Keratinocyte (primary cell): ENCODE results near the gene SLC22A31. TPM values are rescaled to one million over a fixed set of nuclear protein-coding genes. Genes with fewer than 3 reads are reported as not detected.
"Not testable (repeated sequence)": the region's sequence is repeated elsewhere in the genome, so short reads cannot be mapped to it uniquely, and the experiment has no call there.

Experiments
- DNase-seq: peaks from one replicate; pipeline ENCODE4 v3.0.0-alpha.2; 2011; ENCODE audit warnings: low read depth, missing footprints, low spot score
- FAIRE-seq: peaks from 2 replicates; lab custom pipeline; 2011; peaks lifted over from hg19 to GRCh38; lab: Jason Lieb, UNC
- H2AFZ ChIP-seq: 2 replicates; pipeline ENCODE4 v1.6.0; 2012; ENCODE audit warnings: low read length, control low read depth, inconsistent platforms; ENCODE audit not compliant: control insufficient read depth
- H3K27ac ChIP-seq: 2 replicates; pipeline ENCODE4 v1.5.1; 2011; ENCODE audit warnings: low read length; ENCODE audit not compliant: control insufficient read depth, insufficient read depth
- H3K27me3 ChIP-seq: 3 replicates; pipeline ENCODE4 v1.6.0; 2011; ENCODE audit warnings: low read length; ENCODE audit not compliant: control insufficient read depth, insufficient read depth; ENCODE audit errors: extremely low read depth
- H3K36me3 ChIP-seq, 2 experiments: 2 replicates in 1 of 2; 3 replicates in 1 of 2; pipeline ENCODE4 v1.5.1; 2011; ENCODE audit warnings: low read length in 2 of 2, mild to moderate bottlenecking in 1 of 2; ENCODE audit not compliant: control insufficient read depth in 2 of 2, insufficient read depth in 2 of 2; ENCODE audit errors: extremely low read depth in 1 of 2
- H3K4me1 ChIP-seq: 3 replicates; pipeline ENCODE4 v1.5.1; 2011; ENCODE audit warnings: low read length; ENCODE audit not compliant: control insufficient read depth, insufficient read depth; ENCODE audit errors: extremely low read depth
- H3K4me2 ChIP-seq: 3 replicates; pipeline ENCODE4 v1.6.0; 2011; ENCODE audit warnings: low read depth, low read length; ENCODE audit not compliant: control insufficient read depth, insufficient read depth; ENCODE audit errors: extremely low read depth
- H3K4me3 ChIP-seq, 3 experiments: fragments of 200-600 bp in 1 of 3; sonication (generic) in 1 of 3; 2 replicates in 2 of 3; 3 replicates in 1 of 3; pipeline ENCODE4 v1.5.1; 2011 to 2016; ENCODE audit warnings: low read length in 3 of 3, mild to moderate bottlenecking in 3 of 3, control low read depth in 2 of 3, inconsistent platforms in 1 of 3, low read depth in 1 of 3, mixed read lengths in 1 of 3, mixed run types in 1 of 3, moderate library complexity in 1 of 3; ENCODE audit not compliant: control insufficient read depth in 2 of 3, insufficient read depth in 2 of 3; ENCODE audit errors: extremely low read depth in 1 of 3
- H3K79me2 ChIP-seq: 2 replicates; pipeline ENCODE4 v1.6.0; 2012; ENCODE audit warnings: low read length; ENCODE audit not compliant: control insufficient read depth, insufficient read depth
- H3K9ac ChIP-seq: 3 replicates; pipeline ENCODE4 v1.6.0; 2011; ENCODE audit warnings: low read length; ENCODE audit not compliant: control insufficient read depth, insufficient read depth; ENCODE audit errors: extremely low read depth
- H3K9me1 ChIP-seq: 3 replicates; pipeline ENCODE4 v1.6.0; 2011; ENCODE audit warnings: low read length; ENCODE audit not compliant: control insufficient read depth, insufficient read depth; ENCODE audit errors: extremely low read depth
- H3K9me3 ChIP-seq: 2 replicates; pipeline ENCODE4 v1.5.1; 2012; ENCODE audit warnings: low read depth, low read length; ENCODE audit not compliant: control insufficient read depth
- H4K20me1 ChIP-seq: 3 replicates; pipeline ENCODE4 v1.6.0; 2011; ENCODE audit warnings: low read length; ENCODE audit not compliant: control insufficient read depth, insufficient read depth; ENCODE audit errors: extremely low read depth
- CTCF ChIP-seq, 3 experiments: IDR thresholded peaks in 1 of 3; conservative IDR thresholded peaks in 1 of 3; optimal IDR thresholded peaks in 1 of 3; 2 replicates in 2 of 3; 3 replicates in 1 of 3; pipeline versions ENCODE3 to v1.5.1; 2011; ENCODE audit warnings: low read length in 3 of 3, mild to moderate bottlenecking in 3 of 3, moderate library complexity in 2 of 3, control low read depth in 1 of 3, inconsistent platforms in 1 of 3; ENCODE audit not compliant: insufficient read depth in 2 of 3; ENCODE audit errors: extremely low read depth in 1 of 3
- EZH2 ChIP-seq: IDR thresholded peaks from one replicate; pipeline ENCODE4 v1.6.1; 2012; ENCODE audit warnings: inconsistent platforms, mild to moderate bottlenecking, low read length, moderate library complexity
- dilution Hi-C: fragments of 300-500 bp; cut with MboI; formaldehyde crosslinking; loops from one replicate; pipeline ENCODE4 v1.7.0; 2020; ENCODE audit warnings: low sequenced_read_pairs; ENCODE audit not compliant: extremely low pct_ligation_motif_present
- polyA plus RNA-seq, 5 experiments: library from polyadenylated mRNA; depleted of rRNA in 3 of 5; stranded (reverse) in 3 of 5; stranded (forward) in 1 of 5; unstranded in 1 of 5; fragments of >200 nt; gene quantifications; 1 replicate in 1 of 5; 2 replicates in 3 of 5; 3 replicates in 1 of 5; pipeline versions ENCODE4 v1.2.1 to v1.2.3, GENCODE V29; 2011 to 2012; ENCODE audit warnings: missing spikeins in 2 of 5, low read depth in 1 of 5, low replicate concordance in 1 of 5

Gene SLC22A31
- polyA plus RNA-seq, 1 donor (not counting 4 experiments of a cell fraction or from before 2014, with no cell fraction given), result not detected

GRCh38 chr16:89193576-89194293, 6.6 kb downstream of the SLC22A31 start:
- Histone ChIP-seq H3K4me3 (peak overlapping the region in 1 of 3 experiments; percentile 2), H3K79me2 (no peaks in the 10 kb centered on the region), H3K27me3 (peaks cover 9% of the 10 kb centered on the region), H4K20me1 (peaks cover 4% of the 10 kb centered on the region), H3K9me1 (no peaks in the 10 kb centered on the region), H3K36me3 (no peaks in the 10 kb centered on the region), H2AFZ (no peak overlapping the region), H3K4me2 (no peak overlapping the region), H3K27ac (no peak overlapping the region), H3K4me1 (no peaks in the 10 kb centered on the region), H3K9me3 (no peaks in the 10 kb centered on the region), H3K9ac (no peak overlapping the region)
- dilution Hi-C loops, result no loop called here
- no peak for DNase-seq
- TF ChIP-seq EZH2, result no peak
- TF ChIP-seq CTCF (optimal IDR thresholded peaks at IDR 0.05 in 1 of 3, IDR thresholded peaks at IDR 0.05 in 1 of 3, conservative IDR thresholded peaks at IDR 0.05 in 1 of 3; ENCODE audit: extremely low read depth in 1 of 3, insufficient read depth in 2 of 3, low read length in 3 of 3), result no peak
- FAIRE-seq, result no peak

- FAIRE-seq (no peak), DNase-seq (peak; percentile 36)
- Histone ChIP-seq H3K27ac (no peak overlapping the region), H3K4me2 (no peak overlapping the region), H3K4me1 (no peaks in the 10 kb centered on the region), H3K4me3 (peak overlapping the region in 1 of 3 experiments; percentile 2), H3K27me3 (peaks cover 9% of the 10 kb centered on the region), H3K36me3 (no peaks in the 10 kb centered on the region), H3K79me2 (no peaks in the 10 kb centered on the region), H4K20me1 (peaks cover 4% of the 10 kb centered on the region), H3K9ac (no peak overlapping the region), H3K9me1 (no peaks in the 10 kb centered on the region), H3K9me3 (no peaks in the 10 kb centered on the region), H2AFZ (no peak overlapping the region)
- TF ChIP-seq EZH2 (no peak), CTCF (optimal IDR thresholded peaks at IDR 0.05 in 1 of 3, IDR thresholded peaks at IDR 0.05 in 1 of 3, conservative IDR thresholded peaks at IDR 0.05 in 1 of 3; ENCODE audit: extremely low read depth in 1 of 3, insufficient read depth in 2 of 3, low read length in 3 of 3) (no peak)
- dilution Hi-C loops, result no loop called here
Measured at GRCh38 chr16:89192956-89193575, 7.3 kb downstream of the SLC22A31 start.

GRCh38 chr16:89192186-89192955, 8.0 kb downstream of the SLC22A31 start:
- dilution Hi-C loops, H3K79me2 ChIP-seq, FAIRE-seq, H3K36me3 ChIP-seq, H4K20me1 ChIP-seq, H3K4me1 ChIP-seq, H3K27ac ChIP-seq, H3K27me3 ChIP-seq, H3K9me3 ChIP-seq, H3K9me1 ChIP-seq: not testable (repeated sequence)
- H3K9ac ChIP-seq, result peak overlapping the region; percentile 28
- H3K4me2 ChIP-seq, result peak overlapping the region; percentile 69
- H2AFZ ChIP-seq, result peak overlapping the region; percentile 53
- DNase-seq, result peak; percentile 41
- peak overlapping the region in 2 of 3 experiments; percentile 19 to 46 for H3K4me3 ChIP-seq
